GM20431 (cell line): ENCODE data around the gene ADAM10.

ENCODE experiments used
- in situ Hi-C: fragments of 300-500 bp; cut with MseI, MboI; formaldehyde crosslinking; loops from one replicate; pipeline ENCODE4 v1.15.0; 2020; ENCODE audit warnings: low sequenced_read_pairs; ENCODE audit not compliant: unreplicated experiment

ADAM10 gene

GRCh38 chr15:58559904-58560588 lies 189.5 kb downstream of the ADAM10 start:
- in situ Hi-C loops = no loop called here

- in situ Hi-C loops = no loop called here
Observed at GRCh38 chr15:58558777-58559176, 190.7 kb downstream of the ADAM10 start.

- in situ Hi-C loops = no loop called here
Observed at GRCh38 chr15:58556541-58556940, 193.0 kb downstream of the ADAM10 start.

- in situ Hi-C loops = no loop called here
Observed at GRCh38 chr15:58556028-58556361, 193.5 kb downstream of the ADAM10 start.

- in situ Hi-C loops = no loop called here
Observed at GRCh38 chr15:58555162-58556027, 194.1 kb downstream of the ADAM10 start.

GRCh38 chr15:58554758-58555157 lies 194.7 kb downstream of the ADAM10 start:
- in situ Hi-C loops = no loop called here

GRCh38 chr15:58553365-58553918 lies 196.1 kb downstream of the ADAM10 start:
- in situ Hi-C loops = no loop called here

- in situ Hi-C loops = no loop called here
Observed at GRCh38 chr15:58552505-58553364, 196.8 kb downstream of the ADAM10 start.

GRCh38 chr15:58551764-58552504 lies 197.6 kb downstream of the ADAM10 start:
- in situ Hi-C loops = no loop called here

GRCh38 chr15:58551084-58551763 lies 198.3 kb downstream of the ADAM10 start:
- in situ Hi-C loops = no loop called here

GRCh38 chr15:58549785-58550074 lies 199.8 kb downstream of the ADAM10 start:
- in situ Hi-C loops = no loop called here

- in situ Hi-C loops = no loop called here
Observed at GRCh38 chr15:58549013-58549784, 200.3 kb downstream of the ADAM10 start.

GRCh38 chr15:58548308-58549012 lies 201.0 kb downstream of the ADAM10 start:
- in situ Hi-C loops = no loop called here

- in situ Hi-C loops = no loop called here
Observed at GRCh38 chr15:58547628-58548307, 201.7 kb downstream of the ADAM10 start.

- in situ Hi-C loops = no loop called here
Observed at GRCh38 chr15:58546635-58547627, 202.6 kb downstream of the ADAM10 start.

GRCh38 chr15:58546066-58546591 lies 203.4 kb downstream of the ADAM10 start:
- in situ Hi-C loops = no loop called here
